Astrocyte (in vitro differentiated cells and primary cell): Measurements from ENCODE around the gene FCN2. TPM values are rescaled to one million over a fixed set of nuclear protein-coding genes. Genes with fewer than 3 reads are reported as not detected.

Experiments
- DNase-seq: peaks from one replicate; pipeline ENCODE4 v3.0.0-alpha.2; 2010; ENCODE audit warnings: low read depth
- FAIRE-seq: peaks from 2 replicates; lab custom pipeline; 2011; peaks lifted over from hg19 to GRCh38; lab: Jason Lieb, UNC
- H2AFZ ChIP-seq: 2 replicates; pipeline ENCODE4 v1.6.0; 2012; ENCODE audit warnings: low read depth, low read length, inconsistent platforms
- H3K27ac ChIP-seq: 2 replicates; pipeline ENCODE4 v1.5.1; 2011; ENCODE audit warnings: low read depth, low read length, inconsistent platforms
- H3K27me3 ChIP-seq: 2 replicates; pipeline ENCODE4 v1.6.0; 2011; ENCODE audit warnings: low read length, inconsistent platforms; ENCODE audit not compliant: insufficient read depth
- H3K36me3 ChIP-seq: 2 replicates; pipeline ENCODE4 v1.5.1; 2011; ENCODE audit warnings: low read length, inconsistent platforms; ENCODE audit not compliant: insufficient read depth
- H3K4me1 ChIP-seq: 2 replicates; pipeline ENCODE4 v1.5.1; 2011; ENCODE audit warnings: low read length, inconsistent platforms; ENCODE audit not compliant: insufficient read depth
- H3K4me2 ChIP-seq: 2 replicates; pipeline ENCODE4 v1.6.0; 2012; ENCODE audit warnings: low read length, inconsistent platforms
- H3K4me3 ChIP-seq: 2 replicates; pipeline ENCODE4 v1.5.1; 2011; ENCODE audit warnings: low read depth, mild to moderate bottlenecking, low read length, inconsistent platforms; ENCODE audit not compliant: insufficient read depth
- H3K79me2 ChIP-seq: 2 replicates; pipeline ENCODE4 v1.6.0; 2012; ENCODE audit warnings: mild to moderate bottlenecking, low read length, inconsistent platforms; ENCODE audit not compliant: insufficient read depth
- H3K9ac ChIP-seq: 2 replicates; pipeline ENCODE4 v1.6.0; 2012; ENCODE audit warnings: mild to moderate bottlenecking, low read length, inconsistent platforms
- H3K9me3 ChIP-seq: 2 replicates; pipeline ENCODE4 v1.5.1; 2012; ENCODE audit warnings: low read depth, mild to moderate bottlenecking, low read length, inconsistent platforms; ENCODE audit not compliant: insufficient read depth
- H4K20me1 ChIP-seq: 2 replicates; pipeline ENCODE4 v1.6.0; 2012; ENCODE audit warnings: low read length, inconsistent platforms; ENCODE audit not compliant: insufficient read depth
- H3K27ac Mint-ChIP-seq: one replicate; pipeline ENCODE4 v1.8.0; 2021; ENCODE audit warnings: mild to moderate bottlenecking, mixed read lengths; ENCODE audit not compliant: unreplicated experiment
- H3K27me3 Mint-ChIP-seq: one replicate; pipeline ENCODE4 v1.8.0; 2021; ENCODE audit warnings: low read depth, mixed read lengths; ENCODE audit not compliant: unreplicated experiment
- H3K36me3 Mint-ChIP-seq: one replicate; pipeline ENCODE4 v1.8.0; 2021; ENCODE audit warnings: low read depth, mixed read lengths; ENCODE audit not compliant: unreplicated experiment
- H3K4me1 Mint-ChIP-seq: one replicate; pipeline ENCODE4 v1.8.0; 2021; ENCODE audit warnings: low read depth, mixed read lengths; ENCODE audit not compliant: unreplicated experiment
- H3K4me3 Mint-ChIP-seq: one replicate; pipeline ENCODE4 v1.8.0; 2021; ENCODE audit warnings: mild to moderate bottlenecking, moderate library complexity, mixed read lengths; ENCODE audit not compliant: unreplicated experiment
- H3K9me3 Mint-ChIP-seq: one replicate; pipeline ENCODE4 v1.8.0; 2021; ENCODE audit warnings: mild to moderate bottlenecking, mixed read lengths; ENCODE audit not compliant: unreplicated experiment
- EZH2 ChIP-seq: IDR thresholded peaks from 2 replicates; pipeline ENCODE4 v1.6.1; 2012; ENCODE audit warnings: mild to moderate bottlenecking, low read length, inconsistent platforms; ENCODE audit not compliant: insufficient read depth
- total RNA-seq: library from RNA; stranded (reverse); gene quantifications from 2 replicates; pipeline ENCODE4 v1.2.1, GENCODE V29; 2021
- TF ChIP-seq, protein P1 (sequence below): IDR thresholded peaks from 2 replicates; pipeline ENCODE4 v1.5.1; 2011; ENCODE audit warnings: low read depth, mild to moderate bottlenecking, inconsistent platforms, low read length, moderate library complexity; ENCODE audit not compliant: insufficient read depth

Gene FCN2
- total RNA-seq, 1 donor from 2014 or later, result not detected

DNA sequence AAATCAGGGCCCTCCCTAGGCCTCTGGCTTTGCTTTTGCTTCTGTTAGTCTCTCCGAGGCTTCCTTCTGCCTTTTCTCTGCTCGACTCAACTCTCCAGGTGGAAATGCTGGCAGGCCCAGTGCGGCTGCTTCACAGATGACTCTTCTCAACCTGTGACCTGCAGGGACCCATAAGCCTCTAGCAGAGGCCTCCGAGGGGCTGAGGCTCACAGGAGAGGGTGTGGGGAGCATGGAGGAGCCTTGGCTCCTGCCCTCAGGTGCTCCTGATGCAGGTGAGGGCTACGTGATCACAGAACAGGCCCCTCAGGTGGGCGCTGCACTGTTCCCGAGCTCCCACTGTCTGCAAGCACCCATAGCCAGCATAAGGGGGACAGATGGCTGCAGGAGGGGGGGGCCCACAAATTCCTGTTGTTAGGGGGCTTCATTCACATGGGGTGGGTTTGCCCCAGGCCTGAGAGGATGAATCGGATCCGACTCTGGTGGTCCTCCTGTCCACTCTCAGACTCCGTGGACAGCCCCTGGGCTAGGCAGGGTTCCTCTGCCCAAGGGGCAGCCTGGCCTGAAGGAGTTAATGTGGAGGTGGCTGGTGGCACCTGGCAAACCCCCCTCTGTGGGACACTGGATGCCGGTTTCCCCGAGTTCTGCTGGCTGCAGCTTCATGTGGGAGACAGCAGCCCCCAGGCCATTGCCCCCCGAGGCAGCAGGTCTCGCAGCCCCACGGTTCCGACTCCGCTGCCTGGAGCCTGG, 10.9 kb upstream of the FCN2 start:
- Mint-ChIP-seq H3K4me3 (no peak overlapping the region), H3K4me1 (peaks cover 2% of the 10 kb centered on the region), H3K9me3 (peaks cover 3% of the 10 kb centered on the region), H3K27ac (peak overlapping the region; percentile 34), H3K36me3 (peaks cover 2% of the 10 kb centered on the region), H3K27me3 (peaks cover 28% of the 10 kb centered on the region)
- no peaks in the 10 kb centered on the region for H3K27me3 ChIP-seq
- H3K79me2 ChIP-seq, result no peaks in the 10 kb centered on the region
- no peak overlapping the region for H3K4me3 ChIP-seq
- TF ChIP-seq, protein P1, sequence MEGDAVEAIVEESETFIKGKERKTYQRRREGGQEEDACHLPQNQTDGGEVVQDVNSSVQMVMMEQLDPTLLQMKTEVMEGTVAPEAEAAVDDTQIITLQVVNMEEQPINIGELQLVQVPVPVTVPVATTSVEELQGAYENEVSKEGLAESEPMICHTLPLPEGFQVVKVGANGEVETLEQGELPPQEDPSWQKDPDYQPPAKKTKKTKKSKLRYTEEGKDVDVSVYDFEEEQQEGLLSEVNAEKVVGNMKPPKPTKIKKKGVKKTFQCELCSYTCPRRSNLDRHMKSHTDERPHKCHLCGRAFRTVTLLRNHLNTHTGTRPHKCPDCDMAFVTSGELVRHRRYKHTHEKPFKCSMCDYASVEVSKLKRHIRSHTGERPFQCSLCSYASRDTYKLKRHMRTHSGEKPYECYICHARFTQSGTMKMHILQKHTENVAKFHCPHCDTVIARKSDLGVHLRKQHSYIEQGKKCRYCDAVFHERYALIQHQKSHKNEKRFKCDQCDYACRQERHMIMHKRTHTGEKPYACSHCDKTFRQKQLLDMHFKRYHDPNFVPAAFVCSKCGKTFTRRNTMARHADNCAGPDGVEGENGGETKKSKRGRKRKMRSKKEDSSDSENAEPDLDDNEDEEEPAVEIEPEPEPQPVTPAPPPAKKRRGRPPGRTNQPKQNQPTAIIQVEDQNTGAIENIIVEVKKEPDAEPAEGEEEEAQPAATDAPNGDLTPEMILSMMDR, result no peak
- no peak for TF ChIP-seq EZH2
- no peaks in the 10 kb centered on the region for H3K4me1 ChIP-seq
- H3K9me3 ChIP-seq, result no peaks in the 10 kb centered on the region
- no peak overlapping the region for H3K9ac ChIP-seq
- DNase-seq, result no peak
- no peak overlapping the region for H2AFZ ChIP-seq
- H4K20me1 ChIP-seq, result no peaks in the 10 kb centered on the region
- no peak overlapping the region for H3K4me2 ChIP-seq
- H3K36me3 ChIP-seq, result no peaks in the 10 kb centered on the region
- H3K27ac ChIP-seq, result no peak overlapping the region
- FAIRE-seq, result no peak

DNA sequence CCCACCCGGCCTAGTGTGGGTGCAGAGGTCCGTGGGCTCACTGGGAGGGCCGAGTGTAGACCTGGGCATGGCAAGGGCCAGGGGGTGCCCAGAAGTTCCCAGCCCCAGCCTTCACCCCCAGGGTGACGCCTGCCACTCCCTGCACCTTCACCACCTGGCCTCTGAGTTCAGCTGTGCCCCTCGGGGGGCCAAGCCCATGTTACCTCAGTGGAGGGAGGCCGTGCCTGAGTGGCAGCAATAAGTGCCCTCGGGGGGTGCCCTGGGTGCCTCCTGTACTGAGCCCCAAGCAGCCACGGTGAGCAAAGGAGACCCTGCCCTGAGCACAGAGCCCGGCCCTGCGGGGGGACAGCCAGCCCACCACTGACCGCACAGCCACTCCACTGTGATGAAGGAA, 10.3 kb upstream of the FCN2 start:
- Histone ChIP-seq H4K20me1 (no peaks in the 10 kb centered on the region), H3K36me3 (no peaks in the 10 kb centered on the region), H3K27me3 (no peaks in the 10 kb centered on the region), H2AFZ (no peak overlapping the region), H3K9me3 (no peaks in the 10 kb centered on the region), H3K4me1 (no peaks in the 10 kb centered on the region), H3K27ac (no peak overlapping the region), H3K4me2 (no peak overlapping the region), H3K79me2 (no peaks in the 10 kb centered on the region), H3K4me3 (no peak overlapping the region), H3K9ac (no peak overlapping the region)
- peaks cover 2% of the 10 kb centered on the region for H3K4me1 Mint-ChIP-seq
- H3K36me3 Mint-ChIP-seq, result peaks cover 2% of the 10 kb centered on the region
- H3K27me3 Mint-ChIP-seq, result peaks cover 31% of the 10 kb centered on the region
- H3K9me3 Mint-ChIP-seq, result peaks cover 3% of the 10 kb centered on the region
- FAIRE-seq, result no peak
- H3K4me3 Mint-ChIP-seq, result no peak overlapping the region
- no peak for TF ChIP-seq EZH2
- TF ChIP-seq, protein P1, result no peak
- no peak overlapping the region for H3K27ac Mint-ChIP-seq
- no peak for DNase-seq
